Testis (tissue), 3 donors: ENCODE measurements around the gene COL4A1. TPM values are rescaled to one million over a fixed set of nuclear protein-coding genes. Genes with fewer than 3 reads are reported as not detected.

Source experiments
- DNase-seq: peaks from one replicate; pipeline ENCODE4 v3.0.0-alpha.2; 2019
- H3K27ac ChIP-seq, 2 donors: fragments of 200-600 bp; sonication (generic); one replicate each; pipeline ENCODE4 v1.5.1; 2019
- H3K27me3 ChIP-seq: fragments of 200-600 bp; sonication (generic); one replicate; pipeline ENCODE4 v1.5.1; 2019
- H3K36me3 ChIP-seq: fragments of 200-600 bp; sonication (generic); one replicate; pipeline ENCODE4 v1.5.1; 2017; ENCODE audit warnings: low read depth; ENCODE audit errors: missing control alignments
- H3K4me1 ChIP-seq: fragments of 200-600 bp; sonication (generic); one replicate; pipeline ENCODE4 v1.5.1; 2019
- H3K4me3 ChIP-seq, 2 donors: fragments of 200-600 bp; sonication (generic); one replicate each; pipeline ENCODE4 v1.5.1; 2017 to 2019
- H3K9me3 ChIP-seq: fragments of 200-600 bp; sonication (generic); one replicate; pipeline ENCODE4 v1.5.1; 2017
- POLR2A ChIP-seq: fragments of 450-650 bp; IDR thresholded peaks from one replicate; pipeline ENCODE4 v1.6.1; 2017; ENCODE audit warnings: antibody characterized with exemption, mild to moderate bottlenecking, moderate library complexity
- WGBS, 2 donors: methylation state at CpG; one replicate each; pipeline ENCODE4 v1.1.5; 2018; 5-methylcytosine and 5-hydroxymethylcytosine counted together
- intact Hi-C: fragments of 100-400 bp; cut with DNase I; formaldehyde crosslinking; loops from one replicate; pipeline ENCODE4 v1.15.1; 2023; ENCODE audit warnings: low total_unique reads
- polyA plus RNA-seq: library from polyadenylated mRNA; stranded (reverse); fragments of 350-450 nt; fragmentation: Illumina TruSeq; extraction: RNeasy Lipid Tissue Mini Kit (QIAGEN cat#74804); gene quantifications from one replicate; pipeline ENCODE4 v1.2.3, GENCODE V29; 2014; ENCODE audit warnings: low read depth, low replicate concordance; ENCODE audit not compliant: insufficient read depth
- total RNA-seq, 2 donors: library from RNA; depleted of rRNA; stranded (reverse); fragments of >200 nt; gene quantifications; one replicate each; pipeline ENCODE4 v1.2.3, GENCODE V29; 2016
- TF ChIP-seq, protein P1 (sequence below), 3 experiments: fragments of 450-650 bp in 2 of 3; fragments of 200-600 bp in 1 of 3; sonication (generic) in 1 of 3; IDR thresholded peaks; one replicate each; pipeline ENCODE4 v1.5.1; 2016 to 2019; ENCODE audit warnings: antibody characterized with exemption in 3 of 3, mild to moderate bottlenecking in 2 of 3, moderate library complexity in 1 of 3

The COL4A1 gene
- total and polyA plus RNA-seq, 3 donors from 2014 or later: 35.5 to 43.0 (median 39.0) TPM

DNA sequence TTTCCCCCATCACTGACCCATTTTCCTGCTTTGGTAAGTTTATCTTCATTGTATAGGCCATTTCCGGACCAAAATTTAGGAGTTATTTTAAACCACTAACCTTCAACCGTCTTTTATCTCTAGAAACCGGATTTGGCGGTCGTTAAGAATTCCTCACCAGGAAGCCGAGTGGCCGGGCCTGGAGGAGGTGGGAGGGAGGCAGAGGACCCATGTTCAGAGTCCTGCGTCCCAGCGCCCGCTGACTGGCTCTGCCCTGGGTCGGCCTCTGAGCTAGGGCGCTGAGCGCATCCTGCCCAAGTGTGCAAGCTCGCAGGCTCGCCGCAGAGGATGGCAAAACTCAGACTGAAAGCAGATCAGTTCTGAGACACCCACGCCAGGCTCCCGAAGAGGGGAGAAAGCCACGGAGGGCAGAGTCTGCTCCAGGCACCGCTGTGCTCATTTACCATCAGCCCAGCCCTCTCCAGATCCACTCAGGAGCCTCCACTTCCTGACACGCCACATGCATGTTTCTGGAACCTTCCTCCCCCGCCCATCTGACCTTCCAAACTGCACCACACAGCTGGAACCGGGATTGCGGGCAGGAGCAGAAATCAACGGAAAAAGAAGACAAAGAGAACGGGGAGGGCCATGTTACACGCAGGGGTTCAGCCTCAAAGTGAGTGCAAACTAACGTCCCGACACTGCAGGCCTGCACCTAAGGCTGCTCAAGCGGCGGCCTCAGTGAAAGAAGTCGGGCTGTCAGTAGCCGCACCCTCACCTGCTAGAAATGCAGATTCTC lies 8.3 kb downstream of the COL4A1 start:
- Histone ChIP-seq H3K4me1 (peaks cover 6% of the 10 kb centered on the region), H3K4me3 (peak overlapping the region in 1 of 2 donors; percentile 14), H3K27ac (peak overlapping the region in 1 of 2 donors; percentile 71), H3K36me3 (no peaks in the 10 kb centered on the region), H3K9me3 (no peaks in the 10 kb centered on the region), H3K27me3 (no peaks in the 10 kb centered on the region)
- intact Hi-C loops: no loop called here
- TF ChIP-seq, protein P1, sequence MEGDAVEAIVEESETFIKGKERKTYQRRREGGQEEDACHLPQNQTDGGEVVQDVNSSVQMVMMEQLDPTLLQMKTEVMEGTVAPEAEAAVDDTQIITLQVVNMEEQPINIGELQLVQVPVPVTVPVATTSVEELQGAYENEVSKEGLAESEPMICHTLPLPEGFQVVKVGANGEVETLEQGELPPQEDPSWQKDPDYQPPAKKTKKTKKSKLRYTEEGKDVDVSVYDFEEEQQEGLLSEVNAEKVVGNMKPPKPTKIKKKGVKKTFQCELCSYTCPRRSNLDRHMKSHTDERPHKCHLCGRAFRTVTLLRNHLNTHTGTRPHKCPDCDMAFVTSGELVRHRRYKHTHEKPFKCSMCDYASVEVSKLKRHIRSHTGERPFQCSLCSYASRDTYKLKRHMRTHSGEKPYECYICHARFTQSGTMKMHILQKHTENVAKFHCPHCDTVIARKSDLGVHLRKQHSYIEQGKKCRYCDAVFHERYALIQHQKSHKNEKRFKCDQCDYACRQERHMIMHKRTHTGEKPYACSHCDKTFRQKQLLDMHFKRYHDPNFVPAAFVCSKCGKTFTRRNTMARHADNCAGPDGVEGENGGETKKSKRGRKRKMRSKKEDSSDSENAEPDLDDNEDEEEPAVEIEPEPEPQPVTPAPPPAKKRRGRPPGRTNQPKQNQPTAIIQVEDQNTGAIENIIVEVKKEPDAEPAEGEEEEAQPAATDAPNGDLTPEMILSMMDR (IDR thresholded peaks at IDR 0.05): no peak
- no peak for TF ChIP-seq POLR2A
- 18 to 33% methylated on average over 31 to 33 of the region's 33 CpGs for WGBS, 2 donors
- no peak for DNase-seq

DNA sequence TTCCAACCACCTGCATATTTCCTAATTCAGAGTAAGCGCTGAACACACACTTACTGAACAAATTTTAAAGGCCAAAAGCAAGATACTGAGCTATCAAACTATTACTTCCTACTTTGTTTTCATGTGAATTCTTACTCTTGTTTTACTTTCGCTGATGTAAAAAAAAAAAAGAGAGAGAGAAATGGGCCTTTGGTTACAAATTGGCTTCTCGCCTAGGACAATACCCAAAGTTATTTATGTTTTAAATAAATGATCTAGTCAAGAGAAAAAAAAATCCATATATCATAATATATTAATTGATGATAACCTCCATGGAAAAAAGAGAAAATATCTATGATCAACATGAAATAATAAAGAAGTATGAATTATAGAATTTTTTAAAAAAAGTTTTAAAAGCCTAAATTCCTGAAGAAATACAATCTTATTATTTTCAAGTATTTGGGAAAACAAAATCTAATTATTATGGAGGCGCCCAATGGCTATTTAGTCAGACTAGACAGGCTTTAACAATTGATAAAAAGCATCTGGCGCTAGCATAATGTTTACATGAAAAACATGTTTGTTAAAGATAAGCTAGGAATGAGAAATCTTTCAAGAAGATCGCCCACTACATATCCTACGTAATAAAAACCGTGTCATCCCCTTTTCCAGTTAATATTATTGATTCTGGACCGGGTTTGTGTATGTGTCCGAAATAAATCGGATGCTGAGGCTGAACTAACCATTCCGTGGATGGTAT lies 9.0 kb downstream of the COL4A1 start:
- no peaks in the 10 kb centered on the region for H3K9me3 ChIP-seq
- peaks cover 6% of the 10 kb centered on the region for H3K4me1 ChIP-seq
- intact Hi-C loops: no loop called here
- H3K36me3 ChIP-seq: no peaks in the 10 kb centered on the region
- peak overlapping the region in 1 of 2 donors; percentile 71 for H3K27ac ChIP-seq
- no peaks in the 10 kb centered on the region for H3K27me3 ChIP-seq
- no peak for DNase-seq
- no peak for TF ChIP-seq POLR2A
- TF ChIP-seq, protein P1 (IDR thresholded peaks at IDR 0.05): no peak
- 58% methylated on average over 12 of the region's 12 CpGs for WGBS, 2 donors
- H3K4me3 ChIP-seq: peak overlapping the region in 1 of 2 donors; percentile 14

DNA sequence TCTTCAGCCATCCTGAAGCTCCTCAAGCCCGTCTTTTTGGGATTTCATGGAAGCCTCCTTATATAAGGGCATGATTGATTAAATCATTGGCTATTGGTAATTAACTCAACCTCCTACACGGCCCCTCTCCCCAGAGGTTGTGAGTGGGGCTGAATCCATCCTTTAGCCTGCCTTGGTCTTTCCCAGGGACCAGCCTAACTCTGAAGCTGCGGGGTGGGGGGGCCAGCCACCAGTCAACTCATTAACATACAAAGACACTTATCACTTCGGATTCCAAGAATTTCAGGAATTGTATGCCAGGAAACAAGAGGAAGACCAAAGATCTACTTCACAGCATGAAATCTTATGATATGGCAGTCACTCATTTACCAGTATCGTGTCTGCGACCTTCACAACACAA lies 9.9 kb downstream of the COL4A1 start:
- H3K27ac ChIP-seq: no peak overlapping the region

DNA sequence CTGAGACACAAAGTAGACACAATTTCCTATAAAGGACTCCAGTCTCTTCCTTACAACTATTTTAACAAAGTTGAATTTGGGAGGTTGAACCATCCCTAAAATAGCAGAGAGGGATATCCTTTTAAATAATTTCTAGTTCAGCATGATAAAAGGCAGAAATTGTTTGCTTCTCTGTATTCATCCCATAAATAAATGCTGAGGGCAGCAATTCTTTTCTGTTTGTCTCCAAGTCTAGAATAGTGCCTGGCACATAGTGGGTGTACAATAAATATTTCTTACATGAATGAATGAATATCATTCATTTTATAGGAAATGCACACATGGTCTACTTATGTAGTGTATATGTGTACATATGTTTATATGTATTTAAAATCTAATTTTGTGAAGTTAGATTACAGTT lies 12.3 kb downstream of the COL4A1 start:
- no peaks in the 10 kb centered on the region for H3K27me3 ChIP-seq
- H3K4me3 ChIP-seq: no peak overlapping the region
- DNase-seq: no peak
- H3K36me3 ChIP-seq: no peaks in the 10 kb centered on the region
- no peak overlapping the region for H3K27ac ChIP-seq
- TF ChIP-seq POLR2A: no peak
- TF ChIP-seq, protein P1 (IDR thresholded peaks at IDR 0.05): no peak
- intact Hi-C loops: no loop called here
- H3K9me3 ChIP-seq: no peaks in the 10 kb centered on the region
- H3K4me1 ChIP-seq: peaks cover 6% of the 10 kb centered on the region

More for the DNA sequence above, 9.9 kb downstream of the COL4A1 start:
- Histone ChIP-seq H3K36me3 (no peaks in the 10 kb centered on the region), H3K4me3 (no peak overlapping the region), H3K4me1 (peaks cover 6% of the 10 kb centered on the region), H3K9me3 (no peaks in the 10 kb centered on the region), H3K27me3 (no peaks in the 10 kb centered on the region)
- WGBS, 2 donors: 84 to 85% methylated on average over 6 of the region's 6 CpGs
- DNase-seq: no peak
- intact Hi-C loops: no loop called here
- no peak for TF ChIP-seq POLR2A
- TF ChIP-seq, protein P1 (IDR thresholded peaks at IDR 0.05): no peak
